ENCODE measurements around the gene TTLL4. TPM values are rescaled to one million over a fixed set of nuclear protein-coding genes. Genes with fewer than 3 reads are reported as not detected.
"Not testable (repeated sequence)": the region's sequence is repeated elsewhere in the genome, so short reads cannot be mapped to it uniquely, and the experiment has no call there.

Gene TTLL4
- total and polyA plus RNA-seq, 4 donors, result 1.9 to 36.3 (median 25.5) TPM

DNA sequence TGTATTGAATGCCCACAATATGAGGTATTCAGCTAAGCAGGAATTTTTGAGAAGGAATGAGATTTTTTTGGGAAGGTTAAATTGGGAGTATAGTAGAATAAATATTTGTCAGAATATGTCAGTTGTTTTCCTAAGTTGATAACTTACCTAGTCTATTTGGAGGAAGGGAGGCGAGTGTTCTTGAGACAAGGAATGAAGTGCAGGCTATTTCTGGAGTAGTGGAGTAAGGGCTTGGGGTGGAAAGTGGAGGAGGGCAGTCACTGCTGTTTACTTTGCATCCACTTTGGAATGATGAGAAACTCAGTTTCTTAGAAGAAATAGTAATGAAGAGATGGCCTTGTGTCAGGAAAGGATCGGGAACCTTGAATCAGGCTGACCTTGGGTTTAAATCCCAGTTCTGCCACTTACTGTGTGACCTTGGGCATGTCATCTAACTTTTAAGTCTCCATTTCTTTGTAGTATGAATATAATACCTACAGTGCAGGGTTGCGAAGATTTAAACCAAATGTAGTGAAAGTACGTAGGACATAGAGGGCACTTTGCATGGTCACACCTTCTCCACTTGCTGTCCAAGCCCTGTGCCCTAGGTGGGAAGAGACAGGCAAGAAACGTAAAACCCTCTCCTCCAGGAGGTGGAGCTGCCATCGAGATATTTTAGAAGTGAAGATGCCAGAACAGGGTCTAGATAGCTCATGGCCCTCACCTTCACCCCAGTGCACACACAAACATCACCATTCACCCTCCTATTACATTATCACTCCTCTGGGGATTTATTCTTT is 46.2 kb downstream of the TTLL4 start:
- Histone ChIP-seq H3K36me3 (ENCODE audit: control insufficient read depth in 1 of 2, insufficient read depth in 2 of 2, low read length in 1 of 2) (peaks cover 2 to 6% of the 10 kb centered on the region in 2 donors), H3K27ac (ENCODE audit: low read depth in 1 of 2, low read length in 2 of 2) (peak overlapping the region; percentile 97 to 98), H3K27me3 (ENCODE audit: control insufficient read depth in 1 of 2, insufficient read depth in 2 of 2, low read length in 1 of 2) (no peaks in the 10 kb centered on the region), H3K9me3 (ENCODE audit: control insufficient read depth, low read length) (no peaks in the 10 kb centered on the region), H3K4me1 (ENCODE audit: control insufficient read depth in 1 of 2, insufficient read depth in 2 of 2, low read length in 2 of 2) (peaks cover 0 to 3% of the 10 kb centered on the region in 2 donors), H3K4me3 (ENCODE audit: low read length in 2 of 2) (no peak overlapping the region)
- DNase-seq (no peak), ATAC-seq (ENCODE audit: low FRiP score) (no peak)
- intact Hi-C loops (cut with DNase I), result no loop called here
- WGBS, 2 donors, result 23 to 25% methylated on average over 6 of the region's 6 CpGs

- ATAC-seq (ENCODE audit: low FRiP score) (no peak), DNase-seq (no peak)
- Histone ChIP-seq H3K27me3 (ENCODE audit: control insufficient read depth in 1 of 2, insufficient read depth in 2 of 2, low read length in 1 of 2) (no peaks in the 10 kb centered on the region), H3K36me3 (ENCODE audit: control insufficient read depth in 1 of 2, insufficient read depth in 2 of 2, low read length in 1 of 2) (no peaks in the 10 kb centered on the region), H3K4me1 (ENCODE audit: control insufficient read depth in 1 of 2, insufficient read depth in 2 of 2, low read length in 2 of 2) (no peaks in the 10 kb centered on the region), H3K9me3 (ENCODE audit: control insufficient read depth, low read length) (no peaks in the 10 kb centered on the region), H3K4me3 (ENCODE audit: low read length in 2 of 2) (no peak overlapping the region), H3K27ac (ENCODE audit: low read depth in 1 of 2, low read length in 2 of 2) (no peak overlapping the region)
- 76 to 79% methylated on average over 2 of the region's 2 CpGs for WGBS, 2 donors
- intact Hi-C loops (cut with DNase I), result no loop called here
Observed at GRCh38 chr2:218761795-218762194, 51.2 kb downstream of the TTLL4 start.

DNA sequence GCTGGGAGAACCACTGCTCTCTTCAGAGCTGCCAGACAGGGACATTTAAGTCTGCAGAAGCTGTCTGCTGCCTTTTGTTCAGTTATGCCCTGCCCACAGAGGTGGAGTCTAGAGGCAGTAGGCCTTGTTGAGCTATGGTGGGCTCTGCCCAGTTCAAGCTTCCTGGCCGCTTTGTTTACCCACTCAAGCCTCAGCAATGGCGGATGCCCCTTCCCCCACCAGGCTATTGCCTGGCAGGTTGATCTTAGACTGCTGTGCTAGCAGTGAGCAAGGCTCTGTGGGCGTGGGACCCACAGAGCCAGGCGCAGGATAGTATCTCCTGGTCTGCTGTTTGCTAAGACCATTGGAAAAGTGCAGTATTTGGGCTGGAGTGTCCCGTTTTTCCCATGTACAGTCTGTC is 62.1 kb downstream of the TTLL4 start:
- intact Hi-C loops (cut with DNase I); H3K27ac ChIP-seq (ENCODE audit: low read depth in 1 of 2, low read length in 2 of 2); H3K9me3 ChIP-seq (ENCODE audit: control insufficient read depth, low read length); H3K27me3 ChIP-seq (ENCODE audit: control insufficient read depth in 1 of 2, insufficient read depth in 2 of 2, low read length in 1 of 2); H3K4me3 ChIP-seq (ENCODE audit: low read length in 2 of 2); ATAC-seq (ENCODE audit: low FRiP score); DNase-seq; H3K4me1 ChIP-seq (ENCODE audit: control insufficient read depth in 1 of 2, insufficient read depth in 2 of 2, low read length in 2 of 2); H3K36me3 ChIP-seq (ENCODE audit: control insufficient read depth in 1 of 2, insufficient read depth in 2 of 2, low read length in 1 of 2): not testable (repeated sequence)
- WGBS, 2 donors, result 95 to 96% methylated on average over 5 of the region's 5 CpGs

DNA sequence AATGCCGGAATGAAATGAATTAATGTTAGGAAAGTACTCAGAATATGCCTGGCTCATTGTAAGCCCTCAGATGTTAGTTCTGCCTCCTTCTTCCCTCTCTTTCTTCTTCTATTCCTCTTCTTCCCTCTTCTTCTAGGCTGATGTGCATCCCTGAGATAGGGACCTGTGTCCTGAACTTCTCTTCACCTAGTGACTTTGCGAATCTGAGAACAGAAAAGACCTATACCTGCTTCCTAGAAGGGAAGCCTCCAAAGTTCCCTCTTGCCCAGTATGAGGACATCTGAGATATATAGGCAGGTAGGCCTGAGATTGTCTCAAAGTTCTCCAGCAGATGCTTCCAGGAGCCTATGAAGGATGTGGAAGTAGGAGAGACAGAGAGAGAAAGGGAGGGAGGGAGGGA is 63.2 kb downstream of the TTLL4 start:
- Histone ChIP-seq H3K4me3 (ENCODE audit: low read length in 2 of 2) (no peak overlapping the region), H3K27ac (ENCODE audit: low read depth in 1 of 2, low read length in 2 of 2) (no peak overlapping the region), H3K27me3 (ENCODE audit: control insufficient read depth in 1 of 2, insufficient read depth in 2 of 2, low read length in 1 of 2) (no peaks in the 10 kb centered on the region), H3K9me3 (ENCODE audit: control insufficient read depth, low read length) (no peaks in the 10 kb centered on the region), H3K4me1 (ENCODE audit: control insufficient read depth in 1 of 2, insufficient read depth in 2 of 2, low read length in 2 of 2) (no peaks in the 10 kb centered on the region), H3K36me3 (ENCODE audit: control insufficient read depth in 1 of 2, insufficient read depth in 2 of 2, low read length in 1 of 2) (no peaks in the 10 kb centered on the region)
- DNase-seq (no peak), ATAC-seq (ENCODE audit: low FRiP score) (no peak)
- 98 to 99% methylated on average over 2 of the region's 2 CpGs for WGBS, 2 donors
- intact Hi-C loops (cut with DNase I), result no loop called here

GRCh38 chr2:218776488-218776887 is 65.9 kb downstream of the TTLL4 start:
- Histone ChIP-seq H3K4me3 (ENCODE audit: low read length in 2 of 2) (no peak overlapping the region), H3K36me3 (ENCODE audit: control insufficient read depth in 1 of 2, insufficient read depth in 2 of 2, low read length in 1 of 2) (no peaks in the 10 kb centered on the region), H3K4me1 (ENCODE audit: control insufficient read depth in 1 of 2, insufficient read depth in 2 of 2, low read length in 2 of 2) (no peaks in the 10 kb centered on the region), H3K27me3 (ENCODE audit: control insufficient read depth in 1 of 2, insufficient read depth in 2 of 2, low read length in 1 of 2) (no peaks in the 10 kb centered on the region), H3K9me3 (ENCODE audit: control insufficient read depth, low read length) (no peaks in the 10 kb centered on the region), H3K27ac (ENCODE audit: low read depth in 1 of 2, low read length in 2 of 2) (no peak overlapping the region)
- ATAC-seq (ENCODE audit: low FRiP score) (no peak), DNase-seq (no peak)
- 97 to 99% methylated on average over 1 of the region's 1 CpG for WGBS, 2 donors
- intact Hi-C loops (cut with DNase I), result no loop called here

DNA sequence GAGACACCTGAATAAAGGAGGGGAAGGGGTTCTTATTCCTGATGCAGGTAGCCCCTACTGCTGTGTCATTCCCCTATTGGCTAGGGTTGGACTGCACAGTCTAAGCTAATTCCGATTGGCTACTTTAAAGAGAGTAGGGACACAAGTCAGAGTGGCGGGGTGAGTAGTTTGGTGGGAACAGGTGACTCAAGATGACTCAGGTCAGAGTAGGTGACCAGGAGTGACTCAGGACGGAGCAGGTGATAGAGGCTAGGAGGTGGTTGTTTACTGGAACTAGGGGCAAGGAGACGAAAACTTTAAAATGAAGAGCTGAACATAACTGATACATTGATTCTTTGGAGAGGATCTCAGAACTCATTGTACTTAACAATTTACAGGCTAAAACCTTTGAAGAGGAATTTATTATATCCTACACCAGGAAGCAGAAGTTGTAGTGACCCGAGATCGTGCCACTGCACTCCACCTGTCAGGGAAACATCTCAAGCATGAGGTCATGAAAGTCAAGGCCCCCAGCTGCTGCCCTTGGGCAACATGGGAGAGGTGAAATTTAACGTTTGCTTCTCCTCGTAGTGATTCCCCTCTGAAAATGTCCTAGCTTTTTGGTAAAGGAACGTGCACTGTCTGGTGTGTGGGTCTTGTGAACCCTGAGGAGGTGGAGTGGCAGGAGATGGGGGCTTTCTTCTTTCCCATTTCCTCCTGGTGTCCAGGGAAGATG is 66.8 kb downstream of the TTLL4 start:
- Histone ChIP-seq H3K4me1 (ENCODE audit: control insufficient read depth in 1 of 2, insufficient read depth in 2 of 2, low read length in 2 of 2) (no peaks in the 10 kb centered on the region), H3K4me3 (ENCODE audit: low read length in 2 of 2) (no peak overlapping the region), H3K27ac (ENCODE audit: low read depth in 1 of 2, low read length in 2 of 2) (no peak overlapping the region), H3K36me3 (ENCODE audit: control insufficient read depth in 1 of 2, insufficient read depth in 2 of 2, low read length in 1 of 2) (no peaks in the 10 kb centered on the region), H3K9me3 (ENCODE audit: control insufficient read depth, low read length) (no peaks in the 10 kb centered on the region), H3K27me3 (ENCODE audit: control insufficient read depth in 1 of 2, insufficient read depth in 2 of 2, low read length in 1 of 2) (no peaks in the 10 kb centered on the region)
- ATAC-seq (ENCODE audit: low FRiP score) (no peak), DNase-seq (no peak)
- WGBS, 2 donors, result 95 to 96% methylated on average over 9 of the region's 9 CpGs
- intact Hi-C loops (cut with DNase I), result no loop called here

DNA sequence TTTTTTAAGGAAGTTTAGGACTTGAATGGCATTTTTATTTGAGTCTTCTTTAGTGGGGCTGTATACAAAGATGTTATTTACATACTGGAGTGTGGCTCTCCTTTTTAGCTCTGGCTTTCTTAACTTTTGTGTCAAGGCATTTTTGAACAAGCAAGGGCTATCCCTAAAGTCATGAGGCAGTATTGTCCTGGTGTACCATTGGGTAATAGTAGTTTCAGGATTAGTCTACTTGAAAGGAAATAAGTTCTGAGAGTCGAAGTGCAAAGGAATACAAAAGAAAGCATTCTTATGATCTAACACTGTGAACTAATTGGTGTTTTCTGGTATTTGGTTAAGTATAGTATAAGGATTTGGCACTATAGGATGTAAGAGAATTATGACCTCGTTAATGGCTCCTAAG is 69.4 kb downstream of the TTLL4 start:
- intact Hi-C loops (cut with DNase I), result loop anchor here in 1 of 2 donors (10.0 kb wide), 2 partner anchors 45 to 55 kb away; partner anchors contain the start of gene PRKAG3
- 91 to 94% methylated on average over 2 of the region's 2 CpGs for WGBS, 2 donors
- no peak overlapping the region for H3K27ac ChIP-seq (ENCODE audit: low read depth in 1 of 2, low read length in 2 of 2)
- H3K4me1 ChIP-seq (ENCODE audit: control insufficient read depth in 1 of 2, insufficient read depth in 2 of 2, low read length in 2 of 2), result peaks cover 0 to 3% of the 10 kb centered on the region in 2 donors
- H3K27me3 ChIP-seq (ENCODE audit: control insufficient read depth in 1 of 2, insufficient read depth in 2 of 2, low read length in 1 of 2), result no peaks in the 10 kb centered on the region
- no peaks in the 10 kb centered on the region for H3K36me3 ChIP-seq (ENCODE audit: control insufficient read depth in 1 of 2, insufficient read depth in 2 of 2, low read length in 1 of 2)
- ATAC-seq (ENCODE audit: low FRiP score), result no peak
- no peak overlapping the region for H3K4me3 ChIP-seq (ENCODE audit: low read length in 2 of 2)
- H3K9me3 ChIP-seq (ENCODE audit: control insufficient read depth, low read length), result no peaks in the 10 kb centered on the region
- no peak for DNase-seq

- intact Hi-C loops (cut with DNase I), result loop anchor here in 1 of 2 donors (10.0 kb wide), 2 partner anchors 46 to 54 kb away; partner anchors contain the start of gene PRKAG3
- ATAC-seq (ENCODE audit: low FRiP score), result no peak
- Histone ChIP-seq H3K4me1 (ENCODE audit: control insufficient read depth in 1 of 2, insufficient read depth in 2 of 2, low read length in 2 of 2) (peaks cover 0 to 3% of the 10 kb centered on the region in 2 donors), H3K27me3 (ENCODE audit: control insufficient read depth in 1 of 2, insufficient read depth in 2 of 2, low read length in 1 of 2) (no peaks in the 10 kb centered on the region), H3K27ac (ENCODE audit: low read depth in 1 of 2, low read length in 2 of 2) (peak overlapping the region; percentile 74 to 75), H3K36me3 (ENCODE audit: control insufficient read depth in 1 of 2, insufficient read depth in 2 of 2, low read length in 1 of 2) (no peaks in the 10 kb centered on the region), H3K9me3 (ENCODE audit: control insufficient read depth, low read length) (no peaks in the 10 kb centered on the region), H3K4me3 (ENCODE audit: low read length in 2 of 2) (peak overlapping the region; percentile 64 to 73)
- no peak for DNase-seq
- 25 to 27% methylated on average over 15 of the region's 15 CpGs for WGBS, 2 donors
Observed at GRCh38 chr2:218780851-218781690, 70.4 kb downstream of the TTLL4 start.

All from aorta (tissue), 5 donors.